Activated CD4-positive, alpha-beta T cell treated with anti-CD3 and anti-CD28 coated beads, Interleukin-2, amount 50 U/mL, for 1 hour (primary cell): Measurements from ENCODE around the gene RPS6KA5.
"Not testable (repeated sequence)": the region's sequence is repeated elsewhere in the genome, so short reads cannot be mapped to it uniquely, and the experiment has no call there.

Source experiments
- DNase-seq: peaks from one replicate; pipeline ENCODE4 v3.0.0-alpha.2; 2020

RPS6KA5 gene

GRCh38 chr14:90980636-90981035 lies 79.8 kb downstream of the RPS6KA5 start:
- DNase-seq, result not testable (repeated sequence)

- no peak for DNase-seq
Observed at GRCh38 chr14:90979515-90979914, 80.9 kb downstream of the RPS6KA5 start.

GRCh38 chr14:90976101-90976500 lies 84.3 kb downstream of the RPS6KA5 start:
- no peak for DNase-seq

GRCh38 chr14:90971687-90972086 lies 88.8 kb downstream of the RPS6KA5 start:
- no peak for DNase-seq

GRCh38 chr14:90970167-90970600 lies 90.3 kb downstream of the RPS6KA5 start:
- DNase-seq, result no peak

GRCh38 chr14:90969531-90970166 lies 90.8 kb downstream of the RPS6KA5 start:
- no peak for DNase-seq

- DNase-seq, result no peak
Observed at GRCh38 chr14:90968025-90968424, 92.4 kb downstream of the RPS6KA5 start.

- DNase-seq, result no peak
Observed at GRCh38 chr14:90966493-90966892, 93.9 kb downstream of the RPS6KA5 start.

GRCh38 chr14:90965765-90966164 lies 94.7 kb downstream of the RPS6KA5 start:
- DNase-seq, result no peak

- DNase-seq, result no peak
Observed at GRCh38 chr14:90963343-90963742, 97.1 kb downstream of the RPS6KA5 start.

- DNase-seq, result no peak
Observed at GRCh38 chr14:90962505-90963109, 97.8 kb downstream of the RPS6KA5 start.

- no peak for DNase-seq
Observed at GRCh38 chr14:90960818-90961217, 99.6 kb downstream of the RPS6KA5 start.

- DNase-seq, result no peak
Observed at GRCh38 chr14:90959344-90959743, 101.1 kb downstream of the RPS6KA5 start.

- DNase-seq, result no peak
Observed at GRCh38 chr14:90956273-90956672, 104.2 kb downstream of the RPS6KA5 start.

- not testable (repeated sequence) for DNase-seq
Observed at GRCh38 chr14:90953643-90954042, 106.8 kb downstream of the RPS6KA5 start.

- DNase-seq, result no peak
Observed at GRCh38 chr14:90943367-90943766, 117.1 kb downstream of the RPS6KA5 start.

- no peak for DNase-seq
Observed at GRCh38 chr14:90942511-90942910, 117.9 kb downstream of the RPS6KA5 start.

- no peak for DNase-seq
Observed at GRCh38 chr14:90941706-90942105, 118.7 kb downstream of the RPS6KA5 start.

GRCh38 chr14:90940318-90940962 lies 120.0 kb downstream of the RPS6KA5 start:
- DNase-seq, result no peak

GRCh38 chr14:90939252-90939795 lies 121.1 kb downstream of the RPS6KA5 start:
- not testable (repeated sequence) for DNase-seq

GRCh38 chr14:90938615-90939014 lies 121.8 kb downstream of the RPS6KA5 start:
- no peak for DNase-seq

- DNase-seq, result no peak
Observed at GRCh38 chr14:90936757-90937440, 123.5 kb downstream of the RPS6KA5 start.

- no peak for DNase-seq
Observed at GRCh38 chr14:90924621-90925340, 135.7 kb downstream of the RPS6KA5 start.
